OCI-LY7 (cell line): Measurements from ENCODE around the gene CDK6. TPM values are rescaled to one million over a fixed set of nuclear protein-coding genes. Genes with fewer than 3 reads are reported as not detected.

Experiments
- BruUV-seq: library from RNA; stranded (reverse); fragments of 400-500 nt; replicated peaks from 2 replicates; lab custom pipeline; 2021; lab: Mats Ljungman, UMichigan
- CTCF ChIA-PET: fragments of 300-600 bp; sonication (Branson Sonifier 250); formaldehyde crosslinking; loops from one replicate; lab custom pipeline; 2022; ENCODE audit warnings: antibody characterized with exemption; ENCODE audit not compliant: unreplicated experiment; lab: Charles Lee
- POLR2A ChIA-PET: fragments of 300-600 bp; sonication (Branson Sonifier 250); formaldehyde crosslinking; loops from one replicate; lab custom pipeline; 2022; ENCODE audit warnings: antibody characterized with exemption; lab: Charles Lee
- DNase-seq: peaks from one replicate; pipeline ENCODE4 v3.0.0-alpha.2; 2015; ENCODE audit warnings: low spot score
- H2AFZ ChIP-seq: fragments of 200-600 bp; sonication (generic), shearing (Covaris generic); 2 replicates; pipeline ENCODE4 v1.6.1; 2014; ENCODE audit warnings: mild to moderate bottlenecking, antibody characterized with exemption, low read length, moderate library complexity
- H3K27ac ChIP-seq: fragments of 200-600 bp; sonication (generic); 2 replicates; pipeline ENCODE4 v1.5.1; 2014; ENCODE audit warnings: mixed run types, low read depth, mild to moderate bottlenecking, moderate library complexity, low read length, inconsistent platforms; ENCODE audit not compliant: poor library complexity, severe bottlenecking
- H3K36me3 ChIP-seq: fragments of 200-600 bp; sonication (generic); 2 replicates; pipeline ENCODE4 v1.6.1; 2014; ENCODE audit warnings: mild to moderate bottlenecking, antibody characterized with exemption, low read length, moderate library complexity, mixed read lengths; ENCODE audit not compliant: insufficient read depth
- H3K4me1 ChIP-seq: fragments of 200-600 bp; sonication (generic); 2 replicates; pipeline ENCODE4 v1.5.1; 2014; ENCODE audit warnings: mild to moderate bottlenecking, low read length; ENCODE audit not compliant: insufficient read depth, poor library complexity, severe bottlenecking
- H3K4me2 ChIP-seq: fragments of 200-600 bp; sonication (generic); 2 replicates; pipeline ENCODE4 v1.6.1; 2014; ENCODE audit warnings: mild to moderate bottlenecking, low read length
- H3K4me3 ChIP-seq: fragments of 200-600 bp; sonication (generic); 2 replicates; pipeline ENCODE4 v1.5.1; 2014; ENCODE audit warnings: mild to moderate bottlenecking, low read depth, low read length; ENCODE audit not compliant: poor library complexity, severe bottlenecking
- H3K79me2 ChIP-seq: fragments of 200-600 bp; sonication (generic); 2 replicates; pipeline ENCODE4 v1.6.1; 2016; ENCODE audit warnings: low read depth, mild to moderate bottlenecking, low read length, moderate library complexity, mixed read lengths; ENCODE audit not compliant: insufficient read depth
- H3K9me2 ChIP-seq: fragments of 200-600 bp; sonication (generic); 2 replicates; pipeline ENCODE4 v1.6.1; 2016; ENCODE audit warnings: mild to moderate bottlenecking, low read length, mixed read lengths; ENCODE audit not compliant: insufficient read depth
- H3K9me3 ChIP-seq: fragments of 200-600 bp; sonication (generic); 2 replicates; pipeline ENCODE4 v1.6.1; 2014; ENCODE audit warnings: mild to moderate bottlenecking, mixed run types, low read length, mixed read lengths
- H4K20me1 ChIP-seq: fragments of 200-600 bp; sonication (generic); 2 replicates; pipeline ENCODE4 v1.6.1; 2014; ENCODE audit warnings: mild to moderate bottlenecking, antibody characterized with exemption, low read length, moderate library complexity, mixed read lengths; ENCODE audit not compliant: insufficient read depth
- EZH2phosphoT487 ChIP-seq: fragments of 200-600 bp; sonication (generic); IDR thresholded peaks from 2 replicates; pipeline ENCODE4 v1.6.1; 2018; ENCODE audit warnings: low read depth, borderline replicate concordance, mild to moderate bottlenecking, mixed run types, antibody characterized with exemption, low read length, moderate library complexity, mixed read lengths
- intact Hi-C: fragments of 100-400 bp; cut with micrococcal nuclease; formaldehyde crosslinking; loops from one replicate; pipeline ENCODE4 v1.10.0; 2022; ENCODE audit not compliant: unreplicated experiment
- total RNA-seq, 2 experiments: library from RNA; depleted of rRNA in 1 of 2; stranded (reverse); fragments of >200 nt in 1 of 2; shearing (Covaris generic) in 1 of 2; gene quantifications; 2 replicates each; pipeline ENCODE4 v1.2.3, GENCODE V29; 2014 to 2022
- TF ChIP-seq, protein P1 (sequence below): fragments of 200-600 bp; sonication (generic); conservative IDR thresholded peaks from 2 replicates; pipeline ENCODE4 v1.5.1; 2014; ENCODE audit warnings: mild to moderate bottlenecking, antibody characterized with exemption, low read length, moderate library complexity, mixed read lengths

CDK6 gene
- total RNA-seq, 2 experiments from 2014 or later, result 35.5 to 44.1 TPM

GRCh38 chr7:92639213-92639896 lies 197.0 kb downstream of the CDK6 start:
- TF ChIP-seq, protein P1, sequence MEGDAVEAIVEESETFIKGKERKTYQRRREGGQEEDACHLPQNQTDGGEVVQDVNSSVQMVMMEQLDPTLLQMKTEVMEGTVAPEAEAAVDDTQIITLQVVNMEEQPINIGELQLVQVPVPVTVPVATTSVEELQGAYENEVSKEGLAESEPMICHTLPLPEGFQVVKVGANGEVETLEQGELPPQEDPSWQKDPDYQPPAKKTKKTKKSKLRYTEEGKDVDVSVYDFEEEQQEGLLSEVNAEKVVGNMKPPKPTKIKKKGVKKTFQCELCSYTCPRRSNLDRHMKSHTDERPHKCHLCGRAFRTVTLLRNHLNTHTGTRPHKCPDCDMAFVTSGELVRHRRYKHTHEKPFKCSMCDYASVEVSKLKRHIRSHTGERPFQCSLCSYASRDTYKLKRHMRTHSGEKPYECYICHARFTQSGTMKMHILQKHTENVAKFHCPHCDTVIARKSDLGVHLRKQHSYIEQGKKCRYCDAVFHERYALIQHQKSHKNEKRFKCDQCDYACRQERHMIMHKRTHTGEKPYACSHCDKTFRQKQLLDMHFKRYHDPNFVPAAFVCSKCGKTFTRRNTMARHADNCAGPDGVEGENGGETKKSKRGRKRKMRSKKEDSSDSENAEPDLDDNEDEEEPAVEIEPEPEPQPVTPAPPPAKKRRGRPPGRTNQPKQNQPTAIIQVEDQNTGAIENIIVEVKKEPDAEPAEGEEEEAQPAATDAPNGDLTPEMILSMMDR, result no peak
- TF ChIP-seq EZH2phosphoT487, result no peak
- no peaks in the 10 kb centered on the region for H3K4me1 ChIP-seq
- ChIA-PET CTCF (no interaction called here), POLR2A (no interaction called here)
- no TSS peak for BruUV-seq
- H3K36me3 ChIP-seq, result no peaks in the 10 kb centered on the region
- no peak for DNase-seq
- H4K20me1 ChIP-seq, result no peaks in the 10 kb centered on the region
- no peak overlapping the region for H3K4me2 ChIP-seq
- H3K9me2 ChIP-seq, result no peaks in the 10 kb centered on the region
- H2AFZ ChIP-seq, result no peak overlapping the region
- no peaks in the 10 kb centered on the region for H3K9me3 ChIP-seq
- no peak overlapping the region for H3K27ac ChIP-seq
- no peak overlapping the region for H3K4me3 ChIP-seq
- no peaks in the 10 kb centered on the region for H3K79me2 ChIP-seq
- intact Hi-C loops, result no loop called here

DNA sequence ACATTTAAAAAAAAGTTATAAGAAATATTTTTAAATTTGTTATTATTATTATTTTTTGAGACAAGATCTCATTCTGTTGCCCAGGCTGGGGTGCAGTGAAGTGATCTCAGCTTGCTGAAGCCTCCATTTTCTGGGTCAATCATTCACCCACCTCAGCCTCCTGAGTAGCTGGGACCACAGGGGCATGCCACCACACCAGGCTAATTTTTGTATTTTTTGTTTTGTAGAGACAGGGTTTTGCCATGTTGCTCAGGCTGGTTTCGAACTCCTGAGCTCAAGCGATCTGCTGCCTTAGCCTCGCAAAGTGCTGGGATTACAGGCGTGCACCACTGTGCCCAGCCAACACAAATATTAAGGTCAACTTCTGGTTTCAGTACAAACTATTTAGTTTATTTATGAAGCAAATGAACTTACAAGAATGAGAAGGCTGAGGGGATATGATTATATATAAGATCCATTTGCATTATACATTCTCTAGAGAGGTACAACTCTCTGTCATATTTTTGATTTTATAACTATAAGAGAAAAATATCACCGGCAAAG lies 200.3 kb downstream of the CDK6 start:
- Histone ChIP-seq H3K4me2 (no peak overlapping the region), H3K27ac (no peak overlapping the region), H4K20me1 (no peaks in the 10 kb centered on the region), H2AFZ (no peak overlapping the region), H3K4me1 (no peaks in the 10 kb centered on the region), H3K36me3 (no peaks in the 10 kb centered on the region), H3K9me2 (no peaks in the 10 kb centered on the region), H3K79me2 (no peaks in the 10 kb centered on the region), H3K4me3 (no peak overlapping the region), H3K9me3 (no peaks in the 10 kb centered on the region)
- intact Hi-C loops, result no loop called here
- no peak for DNase-seq
- TF ChIP-seq EZH2phosphoT487, result no peak
- TF ChIP-seq, protein P1, result no peak
- BruUV-seq, result no TSS peak
- ChIA-PET POLR2A (interaction anchor here (0.6 to 0.8 kb wide), 2 partner anchors 9 to 53 kb away, joined by 3 to 4 read pairs; no protein-coding TSS in a partner anchor), CTCF (no interaction called here)

DNA sequence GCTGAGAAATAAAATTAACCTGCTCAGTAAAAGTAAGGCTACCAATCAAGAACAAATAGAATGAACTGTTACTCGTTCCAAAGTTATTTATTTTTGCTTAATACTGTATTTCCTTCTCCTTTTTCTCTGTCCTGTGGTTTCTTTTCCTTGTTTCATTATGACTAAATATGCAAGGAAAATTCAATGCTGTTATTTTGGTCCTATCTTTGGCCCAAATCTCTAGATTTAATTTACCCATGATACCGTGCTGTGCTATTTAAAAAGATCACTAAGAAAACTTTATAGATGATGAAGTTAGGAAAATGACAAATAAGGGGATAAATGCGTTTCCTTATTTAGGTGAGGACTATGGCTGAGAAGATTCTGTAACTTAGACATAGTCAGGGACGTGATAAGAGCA lies 200.8 kb downstream of the CDK6 start:
- H3K4me3 ChIP-seq, result no peak overlapping the region
- no peak for DNase-seq
- no peaks in the 10 kb centered on the region for H3K36me3 ChIP-seq
- H3K9me3 ChIP-seq, result no peaks in the 10 kb centered on the region
- intact Hi-C loops, result no loop called here
- CTCF ChIA-PET, result interaction anchor here (0.6 kb wide), 1 partner anchor 60 kb away, joined by 3 read pairs; no protein-coding TSS in a partner anchor
- no peaks in the 10 kb centered on the region for H3K79me2 ChIP-seq
- no TSS peak for BruUV-seq
- H3K9me2 ChIP-seq, result no peaks in the 10 kb centered on the region
- no peak overlapping the region for H2AFZ ChIP-seq
- POLR2A ChIA-PET, result interaction anchor here (0.6 kb wide), 1 partner anchor 52 kb away, joined by 4 read pairs; no protein-coding TSS in a partner anchor
- H3K4me1 ChIP-seq, result no peaks in the 10 kb centered on the region
- no peak for TF ChIP-seq EZH2phosphoT487
- TF ChIP-seq, protein P1, result no peak
- no peak overlapping the region for H3K27ac ChIP-seq
- H4K20me1 ChIP-seq, result no peaks in the 10 kb centered on the region
- no peak overlapping the region for H3K4me2 ChIP-seq
